ENCODE results near the gene SLC25A21. TPM values are rescaled to one million over a fixed set of nuclear protein-coding genes. Genes with fewer than 3 reads are reported as not detected.
"Not testable (repeated sequence)": the region's sequence is repeated elsewhere in the genome, so short reads cannot be mapped to it uniquely, and the experiment has no call there.

The SLC25A21 gene
- total RNA-seq, 1 experiment from 2014 or later = 2.1 TPM

GRCh38 chr14:36900846-36901245 is 271.6 kb downstream of the SLC25A21 start:
- no peak for DNase-seq (ENCODE audit: low read depth, low spot score)
- TF ChIP-seq POLR2AphosphoS5 (IDR thresholded peaks at IDR 0.05; ENCODE audit: low read depth, low read length) (no peak), TCF7L2 (IDR thresholded peaks at IDR 0.05; ENCODE audit: low read depth, low read length) (no peak), SIN3A (IDR thresholded peaks at IDR 0.05; ENCODE audit: borderline replicate concordance, insufficient read depth, low read depth, low read length) (no peak), CTCF (IDR thresholded peaks at IDR 0.05) (no peak), REST (IDR thresholded peaks at IDR 0.05; ENCODE audit: insufficient read depth in 1 of 2, low read depth in 2 of 2, low read length in 1 of 2) (no peak)
- in situ Hi-C loops (cut with HindIII; ENCODE audit: low pct_unique_long_range_greater_than_20kb, low sequenced_read_pairs) (no loop called here), intact Hi-C loops (cut with micrococcal nuclease; ENCODE audit: unreplicated experiment) (no loop called here)
- Histone ChIP-seq H3K36me3 (ENCODE audit: control insufficient read depth, insufficient read depth, low read length) (no peaks in the 10 kb centered on the region), H3K27ac (ENCODE audit: low read length) (no peak overlapping the region), H3K4me1 (ENCODE audit: control insufficient read depth, insufficient read depth, low read length) (no peaks in the 10 kb centered on the region), H3K27me3 (ENCODE audit: control insufficient read depth, insufficient read depth, low read length) (no peaks in the 10 kb centered on the region), H3K9me3 (ENCODE audit: control insufficient read depth, insufficient read depth, low read depth, low read length) (no peaks in the 10 kb centered on the region), H3K4me3 (ENCODE audit: low read depth in 2 of 2, low read length in 2 of 2) (no peak overlapping the region)
- ChIA-PET POLR2A (no interaction called here), CTCF (no interaction called here)
- BruUV-seq (replicated peaks) = no TSS peak
- ATAC-seq = no peak

- H3K9me3 ChIP-seq (ENCODE audit: control insufficient read depth, insufficient read depth, low read depth, low read length); CTCF ChIA-PET; H3K27ac ChIP-seq (ENCODE audit: low read length); POLR2A ChIA-PET; intact Hi-C loops (cut with micrococcal nuclease; ENCODE audit: unreplicated experiment); H3K36me3 ChIP-seq (ENCODE audit: control insufficient read depth, insufficient read depth, low read length); ATAC-seq; in situ Hi-C loops (cut with HindIII; ENCODE audit: low pct_unique_long_range_greater_than_20kb, low sequenced_read_pairs); H3K4me3 ChIP-seq (ENCODE audit: low read depth in 2 of 2, low read length in 2 of 2); DNase-seq (ENCODE audit: low read depth, low spot score); BruUV-seq (replicated peaks); H3K4me1 ChIP-seq (ENCODE audit: control insufficient read depth, insufficient read depth, low read length); H3K27me3 ChIP-seq (ENCODE audit: control insufficient read depth, insufficient read depth, low read length): not testable (repeated sequence)
These were observed 276.1 kb downstream of the SLC25A21 start for GRCh38 chr14:36896300-36896699.

GRCh38 chr14:36884049-36884448 is 288.4 kb downstream of the SLC25A21 start:
- no TSS peak for BruUV-seq (replicated peaks)
- Histone ChIP-seq H3K4me1 (ENCODE audit: control insufficient read depth, insufficient read depth, low read length) (no peaks in the 10 kb centered on the region), H3K36me3 (ENCODE audit: control insufficient read depth, insufficient read depth, low read length) (no peaks in the 10 kb centered on the region), H3K27me3 (ENCODE audit: control insufficient read depth, insufficient read depth, low read length) (no peaks in the 10 kb centered on the region), H3K4me3 (ENCODE audit: low read depth in 2 of 2, low read length in 2 of 2) (no peak overlapping the region), H3K9me3 (ENCODE audit: control insufficient read depth, insufficient read depth, low read depth, low read length) (no peaks in the 10 kb centered on the region), H3K27ac (ENCODE audit: low read length) (no peak overlapping the region)
- DNase-seq (ENCODE audit: low read depth, low spot score) = no peak
- no peak for ATAC-seq
- no peak for TF ChIP-seq POLR2AphosphoS5 (IDR thresholded peaks at IDR 0.05; ENCODE audit: low read depth, low read length)
- in situ Hi-C loops (cut with HindIII; ENCODE audit: low pct_unique_long_range_greater_than_20kb, low sequenced_read_pairs) = no loop called here
- intact Hi-C loops (cut with micrococcal nuclease; ENCODE audit: unreplicated experiment) = no loop called here
- CTCF ChIA-PET = no interaction called here
- POLR2A ChIA-PET = no interaction called here
